Urinary bladder (tissue), 4 donors: ENCODE data around the gene NOC4L. TPM values are rescaled to one million over a fixed set of nuclear protein-coding genes. Genes with fewer than 3 reads are reported as not detected.

Experiments
- DNase-seq: peaks from one replicate; pipeline ENCODE4 v3.0.0-alpha.2; 2015; ENCODE audit errors: extremely low spot score
- H3K27ac ChIP-seq: one replicate; pipeline ENCODE4 v1.5.1; 2013; ENCODE audit warnings: low read depth, mild to moderate bottlenecking, moderate library complexity
- H3K36me3 ChIP-seq: one replicate; pipeline ENCODE4 v1.6.1; 2013; ENCODE audit warnings: mild to moderate bottlenecking, moderate library complexity; ENCODE audit not compliant: insufficient read depth
- H3K4me1 ChIP-seq: one replicate; pipeline ENCODE4 v1.6.1; 2013; ENCODE audit warnings: mild to moderate bottlenecking, moderate library complexity; ENCODE audit not compliant: insufficient read depth
- H3K4me3 ChIP-seq: one replicate; pipeline ENCODE4 v1.5.1; 2013; ENCODE audit warnings: low read depth, low read length
- WGBS: extraction: QIAGEN DNeasy Blood & Tissue Kit; methylation state at CpG from one replicate; pipeline ENCODE4 v1.1.7; 2013; 5-methylcytosine and 5-hydroxymethylcytosine counted together
- polyA plus RNA-seq: library from polyadenylated mRNA; stranded (reverse); fragments of 200-250 nt; gene quantifications from one replicate; pipeline ENCODE4 v1.2.3, GENCODE V29; 2013
- small RNA-seq: library from RNA; depleted of rRNA; stranded (forward); fragments of <200 nt; gene quantifications from one replicate; pipeline ENCODE3, GENCODE V24; 2014
- total RNA-seq: library from RNA; depleted of rRNA; stranded (reverse); fragments of >200 nt; gene quantifications from one replicate; pipeline ENCODE4 v1.2.3, GENCODE V29; 2014
- donor health status: healthy with polysubstance abuse.
- donor health status: healthy.

The NOC4L gene
- total and polyA plus RNA-seq, 2 donors, result 4.3 to 24.4 TPM

GRCh38 chr12:132197581-132198354, 53.5 kb downstream of the NOC4L start:
- no peaks in the 10 kb centered on the region for H3K36me3 ChIP-seq
- H3K27ac ChIP-seq, result no peak overlapping the region
- H3K4me3 ChIP-seq, result no peak overlapping the region
- DNase-seq, result no peak
- WGBS, result 78% methylated on average over 44 of the region's 44 CpGs
- H3K4me1 ChIP-seq, result no peaks in the 10 kb centered on the region

DNA sequence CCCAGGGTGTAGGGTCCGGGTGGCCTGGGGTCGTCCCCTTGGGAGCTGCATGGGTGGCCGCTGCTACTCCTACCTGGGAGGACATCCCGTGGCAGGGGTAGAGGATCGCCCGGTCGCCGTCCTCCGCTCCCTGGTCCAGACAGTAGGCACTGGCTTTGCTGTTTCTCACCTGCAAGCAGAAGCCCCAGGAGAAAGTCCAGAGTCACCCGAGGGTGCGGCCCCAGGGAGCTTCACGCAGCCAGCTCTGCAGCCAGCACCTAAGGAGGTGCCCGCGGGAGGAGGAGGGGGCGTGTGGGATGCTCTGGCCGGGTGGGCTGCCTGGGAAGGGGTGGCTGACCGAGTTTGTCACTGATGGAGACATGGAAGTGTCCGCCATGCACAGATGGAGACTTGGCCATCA, 54.8 kb downstream of the NOC4L start:
- WGBS, result 83% methylated on average over 18 of the region's 18 CpGs
- no peaks in the 10 kb centered on the region for H3K4me1 ChIP-seq

GRCh38 chr12:132199526-132200319, 55.5 kb downstream of the NOC4L start:
- 82% methylated on average over 24 of the region's 24 CpGs for WGBS
- no peak overlapping the region for H3K4me3 ChIP-seq
- DNase-seq, result no peak

More for the DNA sequence above, 54.8 kb downstream of the NOC4L start:
- no peak overlapping the region for H3K4me3 ChIP-seq
- H3K27ac ChIP-seq, result no peak overlapping the region
- H3K36me3 ChIP-seq, result no peaks in the 10 kb centered on the region
- no peak for DNase-seq

DNA sequence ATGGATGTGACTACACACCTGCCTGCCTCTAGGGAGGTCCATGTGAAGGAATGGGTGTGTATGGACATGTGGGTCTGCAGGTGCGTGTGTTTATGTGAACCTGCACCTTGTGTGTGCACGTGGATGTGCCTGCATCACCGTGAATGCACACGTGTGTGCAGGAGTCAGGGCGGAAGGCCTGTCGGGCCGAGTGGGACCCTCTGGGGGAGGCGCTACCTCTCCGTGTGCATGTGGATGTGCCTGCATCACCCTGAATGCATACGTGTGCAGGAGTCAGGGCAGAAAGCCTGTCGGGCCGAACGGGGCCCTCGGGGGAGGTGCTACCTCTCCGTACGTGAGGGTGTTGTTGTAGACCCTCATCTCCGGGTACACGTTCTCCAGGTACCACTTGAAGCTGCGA, 56.5 kb downstream of the NOC4L start:
- DNase-seq, result no peak
- Histone ChIP-seq H3K27ac (no peak overlapping the region), H3K36me3 (no peaks in the 10 kb centered on the region), H3K4me1 (no peaks in the 10 kb centered on the region), H3K4me3 (no peak overlapping the region)
- WGBS, result 87% methylated on average over 19 of the region's 19 CpGs

More at GRCh38 chr12:132199526-132200319, 55.5 kb downstream of the NOC4L start:
- Histone ChIP-seq H3K4me1 (no peaks in the 10 kb centered on the region), H3K27ac (no peak overlapping the region), H3K36me3 (no peaks in the 10 kb centered on the region)

DNA sequence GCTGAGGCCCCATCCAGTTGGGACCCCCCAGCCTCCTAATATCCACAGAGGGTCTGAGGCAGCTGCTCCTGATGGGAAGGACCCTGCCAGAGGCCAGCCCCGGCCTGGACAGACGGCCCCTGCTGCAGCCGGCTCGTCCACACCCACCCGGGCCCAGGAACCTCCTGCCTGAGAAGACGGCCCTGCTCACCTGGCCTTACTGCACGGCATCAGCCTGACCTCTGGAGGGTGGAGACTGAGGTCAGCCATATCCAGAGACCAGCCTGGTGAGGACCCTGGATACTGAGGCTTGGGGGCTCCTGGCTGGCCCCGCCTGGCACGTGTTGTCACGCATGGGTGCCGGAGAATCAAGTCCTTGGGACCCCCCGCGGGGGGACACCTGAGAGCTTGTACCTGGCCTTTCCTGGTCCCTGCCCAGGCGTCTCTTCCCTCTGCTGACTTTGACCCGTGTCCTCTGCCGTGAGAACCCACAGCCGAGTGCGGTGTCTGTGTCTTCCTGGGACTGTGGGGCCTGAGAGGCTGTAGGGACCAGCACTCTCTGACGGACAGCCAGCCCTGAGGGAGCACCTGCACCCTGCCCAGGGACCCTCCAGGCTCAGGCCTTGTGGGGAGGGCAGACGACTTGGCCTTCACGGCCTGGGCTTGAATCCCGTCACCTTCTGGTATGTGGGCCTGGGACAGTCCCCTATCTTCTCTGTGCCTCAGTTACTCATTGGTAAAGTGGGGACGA, 57.3 kb downstream of the NOC4L start:
- H3K27ac ChIP-seq, result no peak overlapping the region
- H3K36me3 ChIP-seq, result no peaks in the 10 kb centered on the region
- no peak for DNase-seq
- H3K4me3 ChIP-seq, result no peak overlapping the region
- WGBS, result 89% methylated on average over 23 of the region's 23 CpGs
- H3K4me1 ChIP-seq, result no peaks in the 10 kb centered on the region

Small RNA genes within 50 kb of the gene (small RNA-seq; reads per million reads assigned to genes)
- gene AC138466.3, result not detected

Other genes starting within 250 kb of the NOC4L start
- gene ULK1, start 249.8 kb upstream of the NOC4L start, total RNA-seq, result 10.9 TPM
- 34.4 TPM for gene ULK1, start 249.8 kb upstream of the NOC4L start, polyA plus RNA-seq
- 6.5 TPM for gene PUS1, start 215.2 kb upstream of the NOC4L start, total RNA-seq
- 22.2 TPM for gene PUS1, start 215.2 kb upstream of the NOC4L start, polyA plus RNA-seq
- 20.1 TPM for gene EP400, start 194.5 kb upstream of the NOC4L start, total RNA-seq
- 17.9 TPM for gene EP400, start 194.5 kb upstream of the NOC4L start, polyA plus RNA-seq
- gene DDX51, start 138 bp upstream of the NOC4L start, total RNA-seq, result 6.5 TPM
- 17.4 TPM for gene DDX51, start 138 bp upstream of the NOC4L start, polyA plus RNA-seq
- 2.4 TPM for gene GALNT9, start 185.1 kb downstream of the NOC4L start, total RNA-seq
- gene GALNT9, start 185.1 kb downstream of the NOC4L start, polyA plus RNA-seq, result 0.60 TPM